Measurements from ENCODE around the gene RFTN2.

- TF ChIP-seq POLR2A (IDR thresholded peaks at IDR 0.05) (no peak), CTCF (IDR thresholded peaks at IDR 0.05 in 8 of 11, conservative IDR thresholded peaks at IDR 0.05 in 3 of 11) (no peak)
These were observed 37.9 kb upstream of the RFTN2 start for GRCh38 chr2:197713271-197713670.
